Stimulated activated CD8-positive, alpha-beta memory T cell treated with anti-CD3 and anti-CD28 coated beads, Interleukin-12 subunit alpha, Interleukin-12 subunit beta, amount 100 ng/mL, for 4 hours (primary cell): ENCODE measurements around the gene F5.

Source experiments
- DNase-seq: peaks from one replicate; pipeline ENCODE4 v3.0.0-alpha.2; 2020; ENCODE audit warnings: low read depth

F5 gene

DNA sequence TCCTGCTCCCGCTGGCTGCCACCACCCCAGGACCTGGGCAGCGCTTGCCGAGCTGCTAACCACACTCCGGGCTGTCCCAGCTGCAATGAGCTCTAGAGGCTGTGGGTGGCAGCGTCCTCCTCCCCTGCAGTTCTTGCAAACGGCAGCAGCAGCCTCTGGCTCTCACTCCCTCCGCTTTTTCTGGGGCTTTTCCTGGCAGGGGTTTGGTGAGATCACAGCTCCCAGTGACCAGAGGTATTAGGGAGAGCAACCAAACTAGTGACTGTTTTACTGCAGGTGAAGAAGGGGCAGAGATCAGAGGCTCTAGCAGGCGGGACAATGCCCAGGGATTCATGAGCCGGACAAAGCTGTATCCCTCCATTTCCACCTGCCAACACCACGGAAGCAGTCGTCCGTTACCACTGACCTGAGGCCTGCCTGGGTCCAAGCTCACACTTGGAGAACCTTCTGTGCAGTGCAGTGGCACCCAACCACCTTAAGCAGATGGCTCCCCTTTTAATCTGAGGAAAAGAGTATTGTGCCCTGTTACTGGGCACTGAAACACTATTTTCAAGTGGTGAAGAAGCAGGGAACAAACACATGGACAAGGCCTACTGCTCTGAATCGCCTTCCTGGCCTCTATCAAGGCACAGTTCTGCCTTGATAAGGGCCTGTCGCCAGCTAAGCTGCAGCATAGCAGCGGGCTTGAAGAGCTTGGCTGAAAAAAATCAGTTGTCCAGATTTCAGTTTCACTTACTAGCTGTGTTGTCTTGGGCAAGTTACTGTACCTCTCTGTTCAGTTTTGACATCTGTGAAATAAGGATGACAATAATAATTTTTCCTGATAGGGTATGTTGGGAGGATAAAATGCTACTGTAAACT is at the start of gene F5:
Gene F5, minus strand, starts transcription at position 87 of the 861 bp plus-strand sequence. CDS start 95 bp downstream, outside the sequence.
- DNase-seq = peak; percentile 37

DNA sequence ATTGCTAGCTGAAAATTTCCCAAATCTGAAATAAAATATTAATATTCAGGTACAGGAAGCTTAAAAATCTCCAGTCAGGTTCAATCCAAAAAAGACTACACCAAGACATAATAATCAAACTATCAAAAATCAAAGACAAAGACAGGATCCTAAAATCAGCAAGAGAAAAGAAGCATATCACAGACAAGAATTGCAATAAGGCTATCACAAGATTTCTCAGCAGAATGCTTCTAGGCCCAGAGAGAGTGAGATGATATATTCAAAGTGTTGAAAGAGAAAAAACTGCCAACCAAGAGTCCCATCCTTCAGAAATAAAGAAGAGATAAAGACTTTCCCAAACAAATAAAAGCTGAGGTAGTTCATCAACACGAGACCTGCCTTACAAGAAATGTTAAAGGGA is 48.6 kb upstream of the F5 start:
- no peak for DNase-seq

DNA sequence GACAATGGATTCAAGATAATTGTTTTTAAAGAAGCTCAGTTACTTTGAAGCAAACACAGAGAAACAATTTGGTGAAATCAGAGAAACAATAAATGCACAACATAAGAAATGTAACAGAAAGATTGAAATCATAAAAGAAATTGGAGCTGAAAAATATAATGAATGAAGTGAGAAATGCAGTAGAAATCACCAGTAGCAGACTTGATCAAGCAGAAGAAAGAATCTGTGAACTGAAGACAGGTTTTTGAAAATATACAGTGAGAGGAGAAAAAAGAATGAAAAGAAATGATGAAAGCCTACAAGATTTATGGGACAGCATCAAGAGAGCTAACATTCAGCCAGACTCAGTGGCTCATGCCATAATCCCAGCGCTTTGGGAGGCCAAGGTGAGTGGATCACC is 47.9 kb upstream of the F5 start:
- DNase-seq = no peak

DNA sequence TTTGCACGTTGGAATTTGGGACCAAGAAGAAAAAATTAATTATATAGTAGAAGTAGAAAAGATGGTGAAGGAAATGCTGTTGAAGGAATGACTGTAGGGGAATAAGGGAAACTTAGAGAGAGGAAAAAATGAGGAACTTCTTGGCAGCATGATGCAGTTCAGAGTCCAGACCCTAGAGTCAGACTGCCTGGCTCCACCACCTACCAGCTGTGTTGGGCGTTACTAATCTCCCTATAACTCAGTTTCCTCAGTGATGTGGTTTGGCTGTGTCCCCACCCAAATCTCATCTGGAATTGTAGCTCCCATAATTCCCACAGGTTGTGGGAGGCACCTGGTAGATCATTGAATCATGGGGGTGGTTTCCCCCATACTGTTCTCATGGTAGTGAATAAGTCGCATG is 45.0 kb upstream of the F5 start:
- no peak for DNase-seq

DNA sequence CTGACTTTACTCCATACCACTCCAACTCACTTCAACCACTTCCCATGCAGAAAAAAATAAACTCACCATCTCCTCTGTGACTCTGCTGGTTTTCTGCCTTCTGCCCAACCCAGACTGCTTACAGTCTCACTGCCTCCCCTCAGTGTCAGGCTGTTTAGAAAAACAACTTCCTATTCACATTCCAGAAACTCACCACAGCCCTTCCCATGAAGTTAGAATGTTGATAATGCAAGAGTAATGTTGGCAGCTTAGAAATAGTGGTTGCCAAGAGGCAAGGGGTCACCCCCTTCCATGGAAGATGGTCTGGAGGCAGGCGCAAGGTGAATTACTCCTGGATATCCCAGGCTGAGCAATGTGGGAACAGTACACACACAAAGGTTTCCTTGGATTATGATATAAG is 43.7 kb upstream of the F5 start, which contains the start of gene SELP:
Gene SELP, minus strand, starts transcription at position 119 of the 400 bp plus-strand sequence. Its CDS starts 50 bp downstream, at position 69.
- no peak for DNase-seq

DNA sequence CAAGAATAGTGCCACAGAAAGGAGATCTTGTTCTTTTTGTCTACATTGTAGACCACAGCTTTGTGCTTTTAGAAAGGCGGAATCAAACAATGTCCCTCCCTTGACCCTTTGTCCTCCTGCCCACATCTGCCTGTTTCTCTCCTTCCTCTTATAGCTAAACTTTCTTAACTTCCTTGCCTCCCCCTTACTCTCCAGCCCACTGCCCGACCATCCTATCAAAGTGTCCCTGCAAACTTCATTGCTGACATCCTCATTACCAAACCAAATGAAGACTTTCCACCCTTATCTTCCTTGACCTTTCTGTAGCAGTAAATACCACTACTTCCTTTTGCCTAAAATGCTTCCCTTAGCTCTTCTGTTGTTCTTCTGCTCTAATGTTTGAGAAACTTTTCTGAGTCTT is 38.6 kb upstream of the F5 start:
- no peak for DNase-seq

DNA sequence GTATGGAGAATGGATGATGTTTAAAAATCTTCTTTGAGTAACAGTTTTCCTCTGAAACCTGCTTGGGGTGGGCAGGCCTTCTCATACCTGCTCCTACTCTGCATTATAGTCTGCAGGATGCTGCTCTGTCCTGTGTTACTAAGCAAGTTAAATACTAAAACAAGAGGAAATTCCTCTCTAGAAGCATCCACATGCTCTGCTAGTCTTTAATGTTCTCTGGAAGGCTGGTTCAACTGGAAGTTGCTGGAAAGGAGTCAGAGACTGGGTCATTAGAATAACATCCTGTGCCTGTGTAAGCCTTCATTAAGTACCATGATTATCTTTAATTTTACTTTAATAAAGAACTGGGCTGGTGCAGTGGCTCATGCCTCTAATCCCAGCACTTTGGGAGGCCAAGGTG is 37.8 kb upstream of the F5 start:
- no peak for DNase-seq

DNA sequence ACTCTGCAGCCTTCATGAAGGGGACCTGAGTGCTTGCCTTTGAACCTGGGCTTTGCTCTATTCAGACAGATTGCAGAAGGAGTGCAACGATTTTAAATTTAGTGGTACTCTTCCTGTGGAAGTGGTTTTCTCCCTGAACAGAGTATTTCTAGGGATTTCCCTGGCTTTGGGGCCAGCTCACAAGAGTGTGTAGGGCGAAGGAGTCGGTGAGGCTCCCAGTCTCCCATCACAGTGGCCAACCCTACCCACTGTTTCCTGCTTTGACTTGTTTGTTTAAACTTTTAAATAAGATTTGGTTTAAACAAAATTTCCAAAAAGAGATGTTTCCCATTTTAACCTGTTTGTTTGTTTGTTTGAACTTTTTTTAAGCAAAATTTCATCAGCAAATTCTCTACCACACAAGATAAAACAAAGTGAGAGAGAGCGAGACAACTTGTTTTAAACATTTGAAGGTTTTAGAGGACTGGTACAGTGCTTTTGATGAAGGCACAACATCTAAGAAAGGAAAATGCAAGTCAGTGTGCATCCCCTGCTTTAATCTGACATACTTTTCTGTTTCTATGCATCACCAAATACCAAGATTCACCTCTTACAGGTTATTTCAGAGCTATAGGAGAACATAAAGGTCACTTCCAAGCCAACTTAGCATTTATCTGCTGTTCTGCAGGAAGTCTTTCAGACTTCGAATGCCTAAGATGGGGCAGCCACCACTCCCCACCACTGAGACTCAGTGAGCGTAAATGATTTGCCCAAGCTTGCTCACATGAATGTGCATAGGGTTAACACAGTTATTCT is 37.0 kb upstream of the F5 start:
- DNase-seq = no peak

DNA sequence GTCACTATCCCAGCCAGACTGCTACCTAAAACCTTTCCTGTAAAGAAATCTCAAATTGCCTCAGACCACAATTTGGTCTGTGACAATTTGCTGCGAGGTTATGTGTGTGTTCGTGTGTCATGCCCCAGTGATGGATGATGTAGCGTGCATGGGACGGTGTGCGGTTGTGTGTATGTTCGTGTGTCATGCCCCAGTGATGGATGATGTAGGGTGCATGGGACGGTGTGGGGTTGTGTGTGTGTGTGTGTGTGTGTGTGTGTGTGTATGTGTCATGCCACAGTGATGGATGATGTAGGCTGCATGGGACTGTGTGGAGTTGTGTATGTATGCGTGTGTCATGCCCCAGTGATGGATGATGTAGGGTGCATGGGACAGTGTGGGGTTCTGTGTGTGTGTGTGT is 34.3 kb upstream of the F5 start:
- no peak for DNase-seq

DNA sequence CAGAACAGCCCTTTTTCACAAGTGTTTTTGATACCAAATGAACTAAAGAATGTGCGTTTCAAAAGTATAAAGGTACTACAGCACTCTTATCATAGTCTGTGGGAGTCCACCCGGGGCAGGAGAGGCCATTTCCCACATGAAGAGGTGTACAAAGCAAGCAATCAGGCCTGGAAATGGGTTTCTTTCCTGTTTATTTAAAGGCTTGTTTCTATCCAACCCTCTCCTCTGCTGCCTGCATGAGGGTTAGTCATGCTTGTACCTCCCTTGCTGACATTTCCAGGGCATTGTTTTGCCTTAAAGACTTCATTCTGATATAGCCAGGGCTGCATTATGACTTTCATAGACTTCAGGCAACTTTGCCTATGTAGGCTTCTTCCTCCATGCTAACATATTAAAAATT is 32.1 kb upstream of the F5 start:
- no peak for DNase-seq

DNA sequence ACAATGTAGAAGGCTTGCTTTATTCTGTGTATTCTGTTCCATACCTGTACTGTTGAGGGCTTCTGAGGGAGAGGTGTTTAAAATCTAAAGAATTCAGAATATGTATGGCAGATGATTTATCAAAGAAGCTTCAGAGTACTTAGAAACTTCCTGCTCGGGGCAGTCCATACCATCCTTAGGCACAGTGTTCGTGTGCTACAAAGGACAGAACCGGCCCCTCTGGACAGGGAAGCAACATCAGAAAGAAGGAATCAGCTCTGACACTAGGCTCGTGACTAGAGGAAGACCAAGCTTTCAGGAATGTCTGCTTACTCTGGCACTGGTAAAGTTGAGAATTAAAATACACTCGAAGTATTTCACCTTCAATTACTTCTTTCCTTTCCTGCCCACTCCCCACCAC is 29.5 kb upstream of the F5 start:
- no peak for DNase-seq

DNA sequence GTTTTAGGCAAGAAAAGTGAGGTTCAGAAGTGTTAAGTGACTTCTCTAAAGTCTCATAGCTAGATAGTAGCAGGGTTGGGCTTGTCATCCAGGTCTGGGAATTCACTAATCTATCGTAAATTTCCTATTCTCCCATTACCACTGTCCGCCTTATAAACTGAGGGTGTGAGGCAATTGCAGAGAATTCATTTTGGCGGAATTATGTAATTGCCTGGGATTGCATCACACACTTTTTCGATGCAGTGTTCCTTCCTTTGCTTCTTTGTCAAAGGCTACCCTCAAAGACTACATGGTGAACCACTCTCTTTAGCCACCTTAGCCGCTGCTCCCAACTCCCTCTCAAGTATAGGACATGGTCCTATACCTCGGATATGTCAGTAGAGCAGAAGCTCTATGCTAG is 24.6 kb upstream of the F5 start:
- no peak for DNase-seq

DNA sequence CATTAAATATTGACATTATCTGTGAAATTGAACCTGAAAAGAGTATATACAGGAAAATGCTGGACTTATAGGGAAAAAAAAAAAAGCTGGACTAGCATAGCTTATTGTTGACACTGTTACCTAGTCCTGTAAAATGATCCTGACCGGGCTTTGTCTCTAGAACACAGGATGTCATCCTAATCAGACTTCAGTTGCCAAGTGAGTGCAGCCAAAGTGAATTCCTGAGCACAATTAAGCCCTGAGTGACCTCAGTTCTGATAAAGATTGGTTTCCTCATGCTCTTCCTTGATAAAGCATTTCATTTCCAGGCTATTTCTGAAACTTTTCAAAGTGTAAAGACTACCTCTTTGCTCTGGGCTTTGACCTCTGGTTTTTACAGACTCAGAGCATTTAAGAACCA is 23.8 kb upstream of the F5 start:
- no peak for DNase-seq

DNA sequence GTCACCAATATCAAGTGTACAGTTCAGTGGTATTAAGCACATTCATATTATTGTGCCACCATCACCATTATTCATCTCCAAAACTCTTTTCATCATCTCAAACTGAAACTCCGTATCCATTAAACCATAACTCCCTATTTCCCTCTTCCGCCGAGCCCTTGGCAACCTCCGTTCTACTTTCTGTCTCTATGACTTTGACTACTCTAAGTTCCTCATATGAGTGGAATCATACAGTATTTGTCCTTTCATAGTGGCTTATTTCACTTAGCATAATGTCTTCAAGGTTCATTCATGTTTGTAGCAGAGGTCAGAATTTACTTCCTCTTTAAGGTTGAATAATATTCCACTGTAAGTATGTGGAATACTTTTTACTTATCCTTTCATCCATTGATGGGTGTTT is 21.9 kb upstream of the F5 start:
- no peak for DNase-seq

DNA sequence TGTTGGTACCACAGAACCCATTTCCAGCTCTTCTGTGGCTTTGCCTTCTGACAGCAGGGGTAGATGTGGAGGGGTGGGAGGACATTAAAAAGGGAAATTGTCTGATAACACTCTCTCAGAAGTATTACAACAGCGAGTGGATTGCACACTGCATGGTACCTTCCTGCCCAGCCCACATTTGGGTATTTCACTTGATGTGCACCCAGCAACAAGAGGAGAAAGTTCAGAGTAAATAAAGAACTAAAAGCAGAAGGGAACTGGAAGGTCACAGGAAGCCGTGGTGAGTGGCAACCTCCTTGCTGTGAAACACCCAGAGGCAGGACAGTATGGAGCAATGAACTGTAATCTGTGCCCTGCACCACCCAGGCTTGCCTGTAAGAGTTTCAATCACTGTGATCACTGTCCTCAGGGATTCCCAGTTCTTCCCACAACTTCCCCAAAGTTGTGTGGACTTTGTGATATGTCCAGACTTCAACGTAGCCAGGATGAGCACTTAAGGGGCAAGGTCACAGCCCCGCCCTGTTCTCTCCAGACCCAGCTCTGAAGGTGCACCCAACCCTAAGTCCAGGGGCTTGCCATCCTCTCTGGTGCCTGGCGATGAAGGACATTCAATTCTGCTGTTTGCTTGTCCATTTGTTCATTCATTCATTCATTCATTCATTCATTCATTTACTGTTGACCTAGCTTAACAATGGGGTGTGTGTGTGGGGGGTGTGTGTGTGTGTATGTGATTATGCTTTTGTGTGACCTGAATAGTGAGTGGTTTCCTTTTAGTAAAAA is 18.7 kb upstream of the F5 start:
- DNase-seq = peak; percentile 11

DNA sequence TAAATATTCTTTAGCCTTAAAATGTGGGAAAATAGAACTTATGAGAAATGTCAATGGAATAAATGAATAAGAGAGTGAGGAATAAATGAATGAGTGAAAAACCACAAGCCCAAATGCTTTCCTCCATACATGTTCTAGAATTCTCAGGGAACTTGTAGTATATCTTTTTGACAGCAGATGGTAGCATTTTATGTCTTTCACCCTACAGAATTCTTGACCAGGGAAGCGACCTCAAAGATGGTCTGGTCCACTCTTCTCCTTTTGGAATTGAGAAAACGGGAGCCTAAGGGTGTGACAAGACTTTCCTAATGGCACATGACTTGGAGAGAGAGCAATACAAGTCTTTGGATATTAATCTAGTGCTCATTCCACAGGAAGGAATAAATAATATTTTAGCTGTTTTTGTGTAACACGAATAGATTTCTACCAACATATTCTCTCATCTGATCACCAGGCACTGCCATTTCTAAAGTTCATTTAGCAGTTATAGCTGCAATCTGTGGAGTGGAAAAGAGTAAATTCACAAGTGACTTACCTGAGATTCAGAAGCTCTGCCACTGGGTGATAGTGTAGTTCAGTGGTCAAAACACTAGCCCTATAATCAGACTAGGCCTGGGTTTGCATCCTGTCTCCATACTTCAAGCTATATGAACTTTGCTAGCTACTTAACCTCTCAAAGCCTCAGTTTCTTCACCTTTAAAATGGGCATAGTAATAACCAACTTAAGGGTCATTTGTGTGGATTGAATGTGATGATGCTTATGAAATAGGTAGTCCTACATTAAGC is 15.0 kb upstream of the F5 start:
- no peak for DNase-seq

DNA sequence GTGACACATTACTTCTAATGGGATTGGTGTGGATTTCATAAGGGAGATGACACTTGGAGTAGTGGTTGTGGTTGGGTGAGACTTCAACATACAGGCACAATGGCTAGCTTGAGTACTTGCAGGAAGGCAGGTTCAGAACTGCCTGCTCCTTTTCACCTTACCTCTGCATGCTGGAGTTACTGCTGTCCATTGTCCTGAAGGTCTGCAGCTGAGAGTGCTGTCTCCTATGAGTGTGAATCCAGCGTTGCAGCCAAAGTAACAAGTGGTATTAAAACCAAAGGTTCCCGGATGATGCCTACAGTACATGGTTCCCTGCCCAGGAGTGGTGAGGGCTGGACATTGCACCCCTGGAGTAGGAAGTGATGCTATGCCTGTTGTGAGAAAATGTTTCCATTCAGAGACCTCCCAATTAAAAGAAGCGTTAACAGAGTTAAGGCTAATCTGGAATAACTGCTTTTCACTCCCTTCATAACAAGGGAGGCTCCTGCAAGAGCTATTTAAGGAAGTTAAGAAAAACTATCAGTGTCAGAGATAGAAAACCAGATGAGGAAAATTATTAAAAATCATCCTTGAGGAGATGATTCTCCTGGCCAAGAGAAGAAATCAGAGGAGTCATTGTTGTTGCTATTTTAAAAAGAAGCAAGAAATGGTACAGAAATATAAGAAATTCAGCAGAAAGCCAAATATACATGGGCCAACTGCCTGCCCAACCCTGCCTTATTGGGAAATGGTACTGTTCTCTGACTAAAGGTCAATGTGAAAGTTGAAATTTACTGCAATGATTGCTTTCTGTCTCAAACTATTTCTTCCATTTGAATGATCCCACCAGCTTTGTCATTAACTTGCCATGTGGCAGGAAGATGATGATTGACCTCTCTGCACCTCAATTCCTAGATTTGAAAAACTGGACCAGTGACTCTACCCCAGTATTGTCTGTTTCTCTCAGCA is 9.8 kb upstream of the F5 start:
- no peak for DNase-seq

DNA sequence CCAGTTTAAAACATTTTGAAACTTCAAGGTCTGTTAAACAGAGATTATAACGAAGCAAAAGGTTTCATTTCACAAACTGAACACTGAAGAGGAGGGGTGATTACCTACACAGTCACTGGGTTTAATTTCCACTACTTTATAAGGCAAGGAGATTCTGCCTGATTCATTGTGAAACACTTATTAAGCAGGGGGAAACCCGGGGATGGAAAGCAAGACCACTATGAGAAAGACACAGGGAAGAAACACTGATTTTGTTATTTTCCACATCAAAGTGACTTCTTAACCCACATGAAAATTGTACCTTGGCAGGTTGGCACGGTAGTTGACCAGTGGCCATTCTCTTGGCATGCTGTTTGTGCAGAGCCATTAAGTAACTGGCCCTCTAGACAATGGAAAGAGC is 8.1 kb upstream of the F5 start:
- no peak for DNase-seq

DNA sequence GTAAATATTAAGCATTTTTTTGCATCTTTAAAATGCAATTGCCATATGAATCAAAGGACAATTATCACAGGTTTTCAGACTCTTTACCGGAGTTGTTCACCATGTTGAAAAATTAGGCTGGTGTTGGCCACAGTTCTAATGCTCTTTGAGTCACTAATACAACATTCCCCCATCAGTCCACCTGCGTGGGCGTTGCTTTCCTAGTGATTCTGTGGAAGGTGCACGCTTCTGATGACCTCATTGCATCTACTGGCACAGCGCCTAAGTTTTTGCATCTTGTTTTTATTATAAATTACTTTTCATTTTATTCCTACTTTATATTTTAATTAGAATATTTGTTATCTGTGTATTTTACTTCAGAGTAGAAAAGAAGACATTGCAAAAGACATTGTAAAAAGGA is 4.7 kb upstream of the F5 start:
- DNase-seq = no peak

DNA sequence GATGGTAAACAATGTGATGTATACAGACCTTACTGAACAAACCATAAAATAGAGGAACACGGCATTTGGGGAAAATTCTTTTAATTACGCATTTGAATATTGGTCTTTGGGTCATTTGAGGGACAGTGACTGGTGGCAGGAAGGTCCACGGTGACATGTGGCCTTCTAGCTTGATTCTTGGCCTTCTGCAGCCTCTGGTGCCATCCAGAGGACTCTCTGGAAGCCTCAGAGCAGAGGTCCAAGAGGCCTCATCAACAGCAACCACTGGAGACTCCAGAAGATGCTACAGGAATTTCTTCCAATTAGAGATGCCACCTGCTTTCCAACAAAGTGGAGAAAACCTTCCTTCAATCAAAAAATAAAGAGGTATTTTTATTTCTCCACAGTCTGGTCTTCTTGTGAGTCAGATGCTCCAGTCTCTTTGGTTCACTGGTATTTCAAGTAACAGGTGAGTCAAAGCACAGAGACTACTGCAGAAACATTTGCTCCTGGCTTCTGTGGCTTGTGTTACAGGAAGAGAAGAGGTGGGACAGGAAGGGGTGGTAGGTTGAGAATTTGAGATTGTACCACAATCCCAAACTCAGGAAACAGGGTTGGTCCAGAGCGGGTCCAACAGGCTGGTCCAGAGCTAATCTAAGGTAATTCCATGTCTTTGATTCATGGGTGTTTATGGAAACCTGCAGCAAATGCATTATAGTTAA is 2.7 kb upstream of the F5 start:
- DNase-seq = no peak
